H1 (cell line): ENCODE data around the gene ADCY7.

Experiments used
- GTF2F1 ChIP-seq: IDR thresholded peaks from 2 replicates; pipeline ENCODE4 v1.6.1; 2012; ENCODE audit warnings: low read depth, low read length, improper control_type of control experiment, borderline replicate concordance
- MAFK ChIP-seq: IDR thresholded peaks from 2 replicates; pipeline ENCODE4 v1.6.1; 2012; ENCODE audit warnings: low read depth, mild to moderate bottlenecking, improper control_type of control experiment, low read length
- POLR2A ChIP-seq, 2 experiments: IDR thresholded peaks; 1 replicate in 1 of 2; 2 replicates in 1 of 2; pipeline ENCODE4 v1.6.1; 2011; ENCODE audit warnings: low read depth in 2 of 2, low read length in 2 of 2, mild to moderate bottlenecking in 2 of 2; ENCODE audit errors: control extremely low read depth in 1 of 2

DNA sequence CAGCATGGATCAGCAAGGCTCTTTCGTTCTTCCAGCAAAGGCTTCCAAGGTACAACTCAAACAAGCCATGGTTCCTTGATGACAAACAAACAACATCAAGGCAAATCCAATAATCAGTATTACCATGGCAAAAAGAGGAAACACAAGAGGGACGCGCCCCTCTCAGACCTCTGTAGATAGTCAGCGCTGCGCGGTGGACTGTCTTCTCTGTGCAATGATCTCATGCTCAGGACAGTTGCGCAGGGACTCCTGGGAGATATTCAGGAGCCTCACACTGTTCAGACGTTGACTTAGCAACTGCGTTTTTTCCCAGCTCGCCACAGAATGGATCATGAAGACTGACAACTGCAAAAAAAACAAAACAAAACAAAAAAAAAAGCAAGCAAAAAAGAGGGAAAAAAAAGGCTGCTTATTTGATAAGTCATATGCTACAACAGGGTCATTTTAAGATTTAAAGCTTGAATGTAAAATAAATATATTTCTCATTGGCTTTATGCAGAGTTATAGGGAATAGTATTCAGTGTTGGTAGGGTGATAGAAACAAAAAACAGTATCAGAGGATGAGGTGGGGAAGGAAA is 37.1 kb upstream of the ADCY7 start:
- no peak for TF ChIP-seq POLR2A (IDR thresholded peaks at IDR 0.05; ENCODE audit: control extremely low read depth in 1 of 2, low read depth in 2 of 2, low read length in 2 of 2)
- TF ChIP-seq MAFK = no peak
- TF ChIP-seq GTF2F1 = no peak
